ENCODE data around the gene CMSS1. TPM values are rescaled to one million over a fixed set of nuclear protein-coding genes. Genes with fewer than 3 reads are reported as not detected.
A peak's percentile ranks its signal among the peaks of the same experiment; 100 is the strongest.

Gene CMSS1
- total RNA-seq, 1 experiment from 2014 or later = 48.9 TPM

- no peak overlapping the region for H3K4me3 ChIP-seq
- DNase-seq = peak; percentile 76
- no peaks in the 10 kb centered on the region for H3K27me3 ChIP-seq
- peaks cover 3% of the 10 kb centered on the region for H3K9me3 ChIP-seq
- H3K36me3 ChIP-seq = peaks cover 8% of the 10 kb centered on the region
These were observed 205.5 kb downstream of the CMSS1 start for GRCh38 chr3:100023150-100023549.

- H3K9me3 ChIP-seq = peaks cover 3% of the 10 kb centered on the region
- no peak overlapping the region for H3K4me3 ChIP-seq
- peaks cover 8% of the 10 kb centered on the region for H3K36me3 ChIP-seq
- DNase-seq = no peak
- no peaks in the 10 kb centered on the region for H3K27me3 ChIP-seq
These were observed 205.9 kb downstream of the CMSS1 start for GRCh38 chr3:100023595-100023994.

DNA sequence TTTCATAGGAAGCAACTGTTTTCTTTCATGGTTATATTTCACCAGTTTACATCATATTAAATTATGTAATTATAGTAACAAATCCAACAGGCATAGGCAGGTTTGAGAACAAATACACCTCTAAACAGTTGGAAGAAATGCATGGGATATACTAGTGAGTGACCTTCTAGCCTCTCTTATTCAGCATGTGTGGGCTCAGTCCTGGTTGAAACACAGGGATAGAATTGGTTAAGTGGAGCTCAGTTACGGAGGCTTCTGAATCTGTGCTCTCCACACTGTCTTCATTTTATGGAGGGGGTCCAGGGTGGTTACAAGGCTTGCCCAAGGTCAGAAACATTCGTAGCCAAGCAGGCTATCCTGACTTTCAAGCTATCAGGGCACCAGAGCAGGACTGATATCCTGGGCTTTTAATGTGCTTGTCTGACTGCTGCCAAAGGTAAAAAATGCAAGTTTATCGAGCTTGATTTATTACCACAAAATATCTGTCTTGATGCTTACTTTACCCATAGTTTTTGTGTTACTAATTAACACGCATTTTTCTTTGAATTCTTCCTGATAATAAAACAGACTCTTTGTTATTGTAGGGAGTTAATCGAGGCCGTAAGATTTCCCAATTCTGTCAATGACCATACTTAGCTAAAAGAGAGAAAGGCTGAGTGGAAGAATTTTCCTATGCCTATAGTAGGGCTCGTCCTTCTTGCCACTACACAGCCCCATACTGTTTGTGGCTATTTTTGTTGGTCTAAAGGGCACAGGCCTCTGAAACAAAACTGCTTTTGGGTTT, 207.1 kb downstream of the CMSS1 start:
- H3K27me3 ChIP-seq = no peaks in the 10 kb centered on the region
- peaks cover 8% of the 10 kb centered on the region for H3K36me3 ChIP-seq
- no peak for DNase-seq
- H3K9me3 ChIP-seq = peaks cover 3% of the 10 kb centered on the region
- no peak overlapping the region for H3K4me3 ChIP-seq

DNA sequence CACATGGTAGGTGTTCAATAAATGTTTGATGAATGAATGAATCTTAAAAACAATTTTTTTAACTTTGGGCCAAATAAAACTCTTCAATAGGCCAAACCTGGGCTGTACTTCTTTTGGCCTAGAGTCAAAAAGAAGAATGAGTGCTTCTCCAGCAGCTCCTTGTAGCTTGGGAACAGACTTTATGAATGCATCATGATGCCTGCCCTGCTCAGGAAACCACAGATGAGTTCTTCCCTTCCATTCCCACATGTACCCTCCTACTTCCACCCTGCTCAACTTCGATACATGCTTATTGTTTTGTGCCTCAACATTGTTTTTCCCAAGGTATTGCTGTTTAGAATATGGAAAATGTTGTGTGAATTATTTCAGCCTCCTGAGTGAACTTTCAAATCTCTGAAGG, 209.7 kb downstream of the CMSS1 start:
- H3K36me3 ChIP-seq = peaks cover 8% of the 10 kb centered on the region

DNA sequence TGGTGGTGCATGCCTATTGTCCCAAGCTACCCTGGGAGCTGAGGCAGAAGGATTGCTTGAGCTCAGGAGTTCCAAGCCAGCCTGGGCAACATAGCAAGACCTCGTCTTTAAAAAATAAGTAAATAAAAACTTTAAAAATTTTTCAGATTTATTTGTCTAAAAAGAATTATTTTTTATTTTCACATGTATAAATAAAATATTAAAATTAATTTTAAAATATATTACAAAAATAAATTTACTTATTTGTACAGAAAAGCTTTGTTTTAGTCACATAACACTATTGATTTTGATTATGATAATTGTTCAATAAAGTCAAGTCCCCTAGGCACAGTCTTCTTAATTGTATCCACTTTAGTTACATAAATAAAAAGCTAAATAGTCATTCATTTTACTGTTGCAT, 211.4 kb downstream of the CMSS1 start:
- H3K9me3 ChIP-seq = no peaks in the 10 kb centered on the region
- H3K4me3 ChIP-seq = no peak overlapping the region
- no peaks in the 10 kb centered on the region for H3K27me3 ChIP-seq
- DNase-seq = no peak
- H3K36me3 ChIP-seq = no peaks in the 10 kb centered on the region; the same call in 1 of the 2 replicates

More for the DNA sequence above, 209.7 kb downstream of the CMSS1 start:
- no peak for DNase-seq
- Histone ChIP-seq H3K27me3 (no peaks in the 10 kb centered on the region), H3K4me3 (no peak overlapping the region), H3K9me3 (peaks cover 3% of the 10 kb centered on the region)

- DNase-seq = no peak
- no peaks in the 10 kb centered on the region for H3K36me3 ChIP-seq
- H3K9me3 ChIP-seq = no peaks in the 10 kb centered on the region
These were observed 212.0 kb downstream of the CMSS1 start for GRCh38 chr3:100029689-100030088.

GRCh38 chr3:100030346-100030745, 212.7 kb downstream of the CMSS1 start:
- Histone ChIP-seq H3K36me3 (no peaks in the 10 kb centered on the region), H3K4me3 (no peak overlapping the region), H3K9me3 (no peaks in the 10 kb centered on the region), H3K27me3 (no peaks in the 10 kb centered on the region)
- DNase-seq = no peak

More at GRCh38 chr3:100029689-100030088, 212.0 kb downstream of the CMSS1 start:
- Histone ChIP-seq H3K27me3 (no peaks in the 10 kb centered on the region), H3K4me3 (no peak overlapping the region)

DNA sequence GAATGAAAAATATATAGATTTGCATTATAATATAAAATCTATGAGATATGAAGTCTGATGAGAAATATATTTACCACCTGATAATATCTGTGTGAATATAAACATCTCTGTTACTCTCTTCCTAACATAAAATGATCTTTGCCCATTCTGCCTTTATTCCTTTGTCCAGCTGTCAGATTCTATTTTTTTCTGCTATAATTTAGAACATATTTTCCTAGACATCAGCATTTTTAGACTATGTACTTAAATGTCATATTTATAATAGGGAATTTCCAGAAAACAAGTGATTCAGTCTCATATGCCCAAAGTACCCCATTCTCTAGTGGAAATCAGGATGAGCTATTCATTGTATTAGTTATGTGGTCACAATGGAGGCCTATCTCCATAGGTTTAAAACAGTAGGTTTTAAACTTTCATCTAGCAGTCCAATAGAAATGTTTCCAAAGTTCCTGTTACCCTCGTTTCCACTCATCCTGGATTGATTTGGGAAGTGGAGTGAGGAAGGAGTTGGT, 213.3 kb downstream of the CMSS1 start:
- no peaks in the 10 kb centered on the region for H3K27me3 ChIP-seq
- H3K36me3 ChIP-seq = no peaks in the 10 kb centered on the region
- DNase-seq = no peak
- H3K4me3 ChIP-seq = no peak overlapping the region
- H3K9me3 ChIP-seq = no peaks in the 10 kb centered on the region

DNA sequence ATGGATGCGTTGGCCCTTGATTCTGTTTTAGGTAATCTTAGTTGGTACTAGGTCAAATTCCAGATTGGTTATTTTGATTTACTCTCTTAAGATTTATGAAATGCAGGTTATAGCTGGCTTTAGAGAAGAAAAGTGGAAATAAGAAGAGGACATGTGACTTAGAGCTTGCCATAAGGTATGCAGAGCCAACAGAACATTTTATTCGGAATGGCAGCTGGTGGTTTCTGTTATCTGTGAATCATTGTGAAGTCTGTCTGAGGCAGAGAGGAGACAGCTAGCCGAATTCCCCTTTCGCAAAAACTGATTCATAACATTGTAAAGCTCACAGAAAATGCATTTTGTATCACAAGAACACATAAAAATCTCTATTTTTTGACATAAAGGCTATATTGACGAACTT, 214.6 kb downstream of the CMSS1 start:
- H3K27me3 ChIP-seq = no peaks in the 10 kb centered on the region
- H3K4me3 ChIP-seq = no peak overlapping the region

GRCh38 chr3:100033184-100033583, 215.5 kb downstream of the CMSS1 start:
- H3K9me3 ChIP-seq = no peaks in the 10 kb centered on the region
- peak; percentile 72 for DNase-seq

More for the DNA sequence above, 214.6 kb downstream of the CMSS1 start:
- no peaks in the 10 kb centered on the region for H3K9me3 ChIP-seq
- H3K36me3 ChIP-seq = no peaks in the 10 kb centered on the region
- no peak for DNase-seq

GRCh38 chr3:100033903-100034471, 216.3 kb downstream of the CMSS1 start:
- Histone ChIP-seq H3K4me3 (no peak overlapping the region), H3K36me3 (no peaks in the 10 kb centered on the region), H3K27me3 (no peaks in the 10 kb centered on the region), H3K9me3 (no peaks in the 10 kb centered on the region)
- no peak for DNase-seq

More at GRCh38 chr3:100033184-100033583, 215.5 kb downstream of the CMSS1 start:
- Histone ChIP-seq H3K27me3 (no peaks in the 10 kb centered on the region), H3K4me3 (no peak overlapping the region), H3K36me3 (no peaks in the 10 kb centered on the region)

DNA sequence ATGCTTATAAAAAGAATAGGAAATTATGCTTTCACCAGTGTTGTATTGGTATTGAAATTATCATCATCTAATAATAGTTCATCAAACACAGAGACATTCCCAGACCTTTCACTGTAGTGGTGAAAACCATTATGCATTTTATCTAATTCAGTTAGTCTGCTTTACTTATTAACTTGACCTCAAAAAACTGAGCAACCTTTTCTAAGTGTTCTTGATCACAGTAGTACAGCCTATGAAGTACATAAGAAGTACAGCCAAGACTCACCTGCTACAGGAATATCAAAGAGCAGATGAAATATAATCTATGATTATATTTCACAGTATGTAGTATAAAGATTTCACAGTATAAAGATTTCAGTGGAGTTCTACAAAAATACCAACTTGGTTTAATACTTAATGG, 221.4 kb downstream of the CMSS1 start:
- H3K36me3 ChIP-seq = no peaks in the 10 kb centered on the region
- H3K4me3 ChIP-seq = no peak overlapping the region
- no peak for DNase-seq
- no peaks in the 10 kb centered on the region for H3K9me3 ChIP-seq
- no peaks in the 10 kb centered on the region for H3K27me3 ChIP-seq

GRCh38 chr3:100040451-100041225, 223.0 kb downstream of the CMSS1 start:
- Histone ChIP-seq H3K9me3 (no peaks in the 10 kb centered on the region), H3K4me3 (no peak overlapping the region), H3K27me3 (no peaks in the 10 kb centered on the region), H3K36me3 (no peaks in the 10 kb centered on the region)
- DNase-seq = no peak

DNA sequence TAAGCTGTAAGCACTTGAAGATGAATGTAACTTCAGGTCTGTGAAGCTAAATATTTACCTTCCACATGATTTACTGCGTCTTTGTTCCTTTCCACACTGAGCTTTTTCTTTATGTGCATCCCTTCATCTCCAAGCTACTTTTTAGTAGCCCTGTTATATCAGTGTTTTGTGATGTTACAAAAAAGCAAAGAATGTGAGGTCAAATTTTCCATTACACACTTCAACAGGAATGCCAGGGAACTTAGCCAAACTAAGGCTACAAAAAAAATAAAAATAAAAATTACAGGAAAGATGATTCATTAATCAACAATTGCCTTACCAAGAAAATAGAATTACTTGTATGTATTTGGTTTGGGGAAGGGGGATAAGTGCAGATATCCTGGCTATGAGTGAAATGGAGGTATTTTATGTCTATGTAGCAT, 223.7 kb downstream of the CMSS1 start:
- no peak for DNase-seq
- Histone ChIP-seq H3K36me3 (no peaks in the 10 kb centered on the region), H3K9me3 (no peaks in the 10 kb centered on the region), H3K4me3 (no peak overlapping the region), H3K27me3 (no peaks in the 10 kb centered on the region)

DNA sequence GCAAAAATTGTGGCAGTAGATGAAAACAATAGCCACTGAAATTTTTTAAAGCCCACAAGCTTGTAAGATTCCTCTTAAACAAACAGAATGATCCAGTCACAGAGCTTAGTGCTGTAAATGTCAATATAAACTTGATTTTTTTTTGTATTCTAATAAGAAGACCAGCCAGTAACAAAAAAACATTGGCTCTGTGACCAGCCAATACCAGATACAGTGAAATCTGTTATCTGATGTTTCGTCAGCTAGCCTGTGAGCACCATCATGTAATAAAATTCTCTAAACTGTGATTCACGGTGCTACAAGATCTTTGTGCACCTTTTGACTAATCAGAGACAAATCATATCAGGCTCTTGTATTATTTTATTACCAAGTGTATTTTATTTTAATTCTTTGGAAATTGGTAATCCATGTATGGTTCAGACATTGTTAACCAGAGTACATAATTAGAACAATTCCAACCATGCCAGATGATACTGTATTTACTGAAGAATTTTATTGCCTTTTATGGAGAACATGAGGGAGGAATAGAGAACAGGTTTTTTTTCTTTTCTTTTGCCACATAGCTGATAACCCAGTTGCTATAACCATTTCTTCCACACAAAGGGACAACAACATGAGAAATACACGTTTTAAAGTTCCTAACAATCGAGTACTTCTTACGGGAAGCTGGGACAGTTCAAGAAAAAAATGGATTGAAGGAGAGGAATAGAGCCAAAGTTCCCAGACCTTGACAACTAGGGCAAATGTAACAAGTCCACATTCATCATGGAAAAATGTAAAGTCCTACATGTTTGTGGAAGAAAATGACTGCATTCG, 224.7 kb downstream of the CMSS1 start:
- H3K9me3 ChIP-seq = no peaks in the 10 kb centered on the region
- H3K4me3 ChIP-seq = no peak overlapping the region

DNA sequence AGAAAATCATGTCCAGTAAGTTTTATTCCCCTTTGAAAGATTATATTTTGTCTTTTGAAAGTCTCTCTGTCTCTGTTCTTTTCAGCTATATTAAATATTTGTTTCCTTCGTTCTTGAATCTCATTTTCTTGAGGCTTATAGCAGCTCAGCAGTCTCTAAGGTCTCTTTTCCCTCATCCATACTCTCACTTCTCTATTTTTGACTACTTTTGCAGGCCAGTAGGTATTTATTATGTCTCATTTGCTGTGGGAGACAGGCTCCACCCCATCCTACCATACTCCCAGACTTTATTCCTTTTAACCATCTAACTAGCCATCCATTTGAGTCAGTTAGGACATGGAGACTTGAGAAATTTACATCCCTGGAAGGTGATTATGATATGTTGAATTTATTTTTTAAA, 225.6 kb downstream of the CMSS1 start:
- Histone ChIP-seq H3K4me3 (no peak overlapping the region), H3K36me3 (no peaks in the 10 kb centered on the region), H3K27me3 (no peaks in the 10 kb centered on the region), H3K9me3 (no peaks in the 10 kb centered on the region)
- no peak for DNase-seq

More for the DNA sequence above, 224.7 kb downstream of the CMSS1 start:
- DNase-seq = peak; percentile 47
- Histone ChIP-seq H3K36me3 (no peaks in the 10 kb centered on the region), H3K27me3 (no peaks in the 10 kb centered on the region)

All from MG63 (cell line).